ENCODE data around the gene CNN2. TPM values are rescaled to one million over a fixed set of nuclear protein-coding genes. Genes with fewer than 3 reads are reported as not detected.

The CNN2 gene
- total RNA-seq, 6 experiments from 2014 or later, result 16.4 to 53.8 (median 22.2) TPM

DNA sequence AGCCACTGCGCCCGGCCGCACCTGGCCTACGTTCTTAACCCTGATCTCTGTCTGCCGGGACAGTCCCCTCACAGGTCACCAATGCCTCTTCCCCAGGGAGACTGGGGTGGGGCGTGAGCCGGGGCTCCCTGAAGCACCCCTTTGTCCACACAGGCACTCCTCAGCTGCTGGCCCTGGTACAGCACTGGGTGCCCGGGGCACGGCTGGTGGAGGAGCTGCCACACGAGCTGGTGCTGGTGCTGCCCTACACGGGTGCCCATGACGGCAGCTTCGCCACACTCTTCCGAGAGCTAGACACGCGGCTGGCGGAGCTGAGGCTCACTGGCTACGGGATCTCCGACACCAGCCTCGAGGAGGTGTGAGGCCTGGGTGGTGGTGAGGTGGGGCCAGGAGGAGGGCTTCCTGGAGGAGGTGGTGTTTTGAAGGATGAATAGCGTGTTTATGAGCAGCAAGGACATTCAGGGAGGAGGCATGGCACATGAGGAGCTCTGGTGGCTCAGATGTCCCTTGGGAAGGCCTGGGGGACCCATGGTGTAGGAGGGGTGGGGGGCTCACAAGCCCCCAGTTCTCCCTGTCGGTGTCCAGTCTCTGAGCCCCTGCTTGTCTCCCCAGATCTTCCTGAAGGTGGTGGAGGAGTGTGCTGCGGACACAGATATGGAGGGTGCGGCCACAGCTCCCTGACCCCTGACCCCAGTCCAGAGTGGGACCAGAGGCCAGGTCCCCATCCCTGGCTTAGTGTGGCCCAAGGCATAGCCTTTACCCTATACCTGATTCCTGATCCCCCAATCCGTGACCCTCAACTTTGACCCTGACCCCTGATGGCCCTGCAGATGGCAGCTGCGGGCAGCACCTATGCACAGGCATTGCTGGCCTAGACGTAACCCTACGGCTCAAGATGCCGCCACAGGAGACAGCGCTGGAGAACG, 27.0 kb downstream of the CNN2 start:
- no peak for TF ChIP-seq POLR2A (IDR thresholded peaks at IDR 0.05)
- TF ChIP-seq, protein P1, sequence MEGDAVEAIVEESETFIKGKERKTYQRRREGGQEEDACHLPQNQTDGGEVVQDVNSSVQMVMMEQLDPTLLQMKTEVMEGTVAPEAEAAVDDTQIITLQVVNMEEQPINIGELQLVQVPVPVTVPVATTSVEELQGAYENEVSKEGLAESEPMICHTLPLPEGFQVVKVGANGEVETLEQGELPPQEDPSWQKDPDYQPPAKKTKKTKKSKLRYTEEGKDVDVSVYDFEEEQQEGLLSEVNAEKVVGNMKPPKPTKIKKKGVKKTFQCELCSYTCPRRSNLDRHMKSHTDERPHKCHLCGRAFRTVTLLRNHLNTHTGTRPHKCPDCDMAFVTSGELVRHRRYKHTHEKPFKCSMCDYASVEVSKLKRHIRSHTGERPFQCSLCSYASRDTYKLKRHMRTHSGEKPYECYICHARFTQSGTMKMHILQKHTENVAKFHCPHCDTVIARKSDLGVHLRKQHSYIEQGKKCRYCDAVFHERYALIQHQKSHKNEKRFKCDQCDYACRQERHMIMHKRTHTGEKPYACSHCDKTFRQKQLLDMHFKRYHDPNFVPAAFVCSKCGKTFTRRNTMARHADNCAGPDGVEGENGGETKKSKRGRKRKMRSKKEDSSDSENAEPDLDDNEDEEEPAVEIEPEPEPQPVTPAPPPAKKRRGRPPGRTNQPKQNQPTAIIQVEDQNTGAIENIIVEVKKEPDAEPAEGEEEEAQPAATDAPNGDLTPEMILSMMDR (IDR thresholded peaks at IDR 0.05), result no peak
- no peaks in the 10 kb centered on the region for H3K4me1 ChIP-seq
- DNase-seq (peak in 1 of 3 donors; percentile 51), ATAC-seq (no peak)
- no peaks in the 10 kb centered on the region for H3K36me3 ChIP-seq
- no peaks in the 10 kb centered on the region for H3K27me3 ChIP-seq
- peaks cover 0 to 4% (median 1%) of the 10 kb centered on the region in 4 donors for H3K9me3 ChIP-seq
- 100% methylated on average over 3 of the region's 31 CpGs for WGBS (ENCODE audit: insufficient coverage, low coverage, low lambda C conversion rate, missing lambda C conversion rate)
- no peak overlapping the region for H3K27ac ChIP-seq
- no peak overlapping the region for H3K4me3 ChIP-seq
- intact Hi-C loops (cut with DNase I), result no loop called here

- Histone ChIP-seq H3K9me3 (peaks cover 0 to 4% (median 1%) of the 10 kb centered on the region in 4 donors), H3K36me3 (no peaks in the 10 kb centered on the region), H3K4me3 (no peak overlapping the region), H3K27ac (no peak overlapping the region), H3K27me3 (no peaks in the 10 kb centered on the region), H3K4me1 (no peaks in the 10 kb centered on the region)
- 90% methylated on average over 2 of the region's 28 CpGs for WGBS (ENCODE audit: insufficient coverage, low coverage, low lambda C conversion rate, missing lambda C conversion rate)
- ATAC-seq, result no peak
- DNase-seq, result no peak
- intact Hi-C loops (cut with DNase I), result no loop called here
- TF ChIP-seq, protein P1 (IDR thresholded peaks at IDR 0.05), result no peak
- TF ChIP-seq POLR2A (IDR thresholded peaks at IDR 0.05), result no peak
These were observed 28.0 kb downstream of the CNN2 start for GRCh38 chr19:1054102-1055027.

DNA sequence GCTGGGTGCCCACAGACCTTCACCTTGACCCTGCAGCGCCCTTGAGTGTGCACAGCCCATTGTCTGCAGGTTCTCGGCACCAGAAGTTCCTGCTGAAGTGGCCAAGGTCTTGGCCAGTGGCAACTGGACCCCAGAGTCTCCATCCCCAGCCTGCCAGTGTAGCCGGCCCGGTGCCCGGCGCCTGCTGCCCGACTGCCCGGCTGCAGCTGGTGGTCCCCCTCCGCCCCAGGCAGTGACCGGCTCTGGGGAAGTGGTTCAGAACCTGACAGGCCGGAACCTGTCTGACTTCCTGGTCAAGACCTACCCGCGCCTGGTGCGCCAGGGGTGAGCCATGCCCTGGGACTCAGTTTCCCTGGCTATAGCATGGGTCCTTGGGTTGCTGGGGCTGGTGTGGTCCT, 28.6 kb downstream of the CNN2 start:
- intact Hi-C loops (cut with DNase I), result no loop called here
- TF ChIP-seq, protein P1 (IDR thresholded peaks at IDR 0.05), result no peak
- no peak for TF ChIP-seq POLR2A (IDR thresholded peaks at IDR 0.05)
- no peak overlapping the region for H3K27ac ChIP-seq
- no peaks in the 10 kb centered on the region for H3K36me3 ChIP-seq
- H3K27me3 ChIP-seq, result no peaks in the 10 kb centered on the region
- H3K4me1 ChIP-seq, result no peaks in the 10 kb centered on the region
- DNase-seq, result peak in 1 of 3 donors; percentile 48
- ATAC-seq, result no peak
- no peak overlapping the region for H3K4me3 ChIP-seq
- WGBS (ENCODE audit: insufficient coverage, low coverage, low lambda C conversion rate, missing lambda C conversion rate), result no CpG with 5 or more reads among the region's 14 CpGs
- H3K9me3 ChIP-seq, result peaks cover 0 to 4% (median 1%) of the 10 kb centered on the region in 4 donors

DNA sequence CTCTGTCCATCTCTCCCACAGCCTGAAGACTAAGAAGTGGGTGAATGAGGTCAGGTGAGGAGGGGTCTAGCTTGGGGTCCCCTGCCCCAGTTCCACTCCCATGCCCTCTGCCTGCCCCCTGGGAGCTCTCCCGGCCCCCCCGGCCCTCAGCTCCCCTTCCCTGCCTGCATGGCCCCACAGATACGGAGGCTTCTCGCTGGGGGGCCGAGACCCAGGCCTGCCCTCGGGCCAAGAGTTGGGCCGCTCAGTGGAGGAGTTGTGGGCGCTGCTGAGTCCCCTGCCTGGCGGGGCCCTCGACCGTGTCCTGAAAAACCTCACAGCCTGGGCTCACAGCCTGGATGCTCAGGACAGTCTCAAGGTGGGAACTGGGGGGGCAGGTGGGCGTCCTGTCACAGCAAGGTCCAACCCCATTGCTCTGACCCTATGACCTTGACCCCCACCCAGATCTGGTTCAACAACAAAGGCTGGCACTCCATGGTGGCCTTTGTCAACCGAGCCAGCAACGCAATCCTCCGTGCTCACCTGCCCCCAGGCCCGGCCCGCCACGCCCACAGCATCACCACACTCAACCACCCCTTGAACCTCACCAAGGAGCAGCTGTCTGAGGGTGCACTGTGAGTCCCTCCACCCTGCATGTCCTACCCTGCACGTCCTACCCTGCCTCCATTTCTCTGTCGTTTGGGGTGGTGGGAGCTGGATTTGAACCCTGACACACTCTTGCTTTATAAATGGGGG, 29.6 kb downstream of the CNN2 start:
- H3K4me3 ChIP-seq, result no peak overlapping the region
- peaks cover 0 to 4% (median 1%) of the 10 kb centered on the region in 4 donors for H3K9me3 ChIP-seq
- no peak overlapping the region for H3K27ac ChIP-seq
- no peaks in the 10 kb centered on the region for H3K4me1 ChIP-seq
- ATAC-seq, result no peak
- DNase-seq, result no peak
- 83% methylated on average over 2 of the region's 20 CpGs for WGBS (ENCODE audit: insufficient coverage, low coverage, low lambda C conversion rate, missing lambda C conversion rate)
- no peaks in the 10 kb centered on the region for H3K36me3 ChIP-seq
- intact Hi-C loops (cut with DNase I), result no loop called here
- TF ChIP-seq, protein P1 (IDR thresholded peaks at IDR 0.05), result no peak
- TF ChIP-seq POLR2A (IDR thresholded peaks at IDR 0.05), result no peak
- no peaks in the 10 kb centered on the region for H3K27me3 ChIP-seq
